Mucosa of descending colon (tissue), 3 donors: ENCODE results near the gene MAPK11. TPM values are rescaled to one million over a fixed set of nuclear protein-coding genes. Genes with fewer than 3 reads are reported as not detected.

Experiments
- ATAC-seq: fragments of 200-7000 bp; cut with Tn5 transposase; one replicate; pipeline ENCODE4 v1.9.1; 2020; ENCODE audit warnings: mild to moderate bottlenecking, moderate library complexity
- DNase-seq, 3 donors: peaks; one replicate each; pipeline ENCODE4 v3.0.0-alpha.2; 2020
- H3K36me3 ChIP-seq: fragments of 200-600 bp; one replicate; pipeline ENCODE4 v1.8.0; 2021; ENCODE audit warnings: low read depth, mild to moderate bottlenecking
- H3K4me1 ChIP-seq: fragments of 200-600 bp; one replicate; pipeline ENCODE4 v1.8.0; 2021; ENCODE audit warnings: low read depth, mild to moderate bottlenecking
- H3K4me3 ChIP-seq: fragments of 200-600 bp; one replicate; pipeline ENCODE4 v1.8.0; 2021; ENCODE audit warnings: mild to moderate bottlenecking
- H3K9me3 ChIP-seq: fragments of 200-600 bp; one replicate; pipeline ENCODE4 v1.8.0; 2021; ENCODE audit warnings: mild to moderate bottlenecking
- intact Hi-C, 2 donors: fragments of 100-400 bp; cut with DNase I in 1 of 2; cut with micrococcal nuclease in 1 of 2; formaldehyde crosslinking; loops; one replicate each; pipeline versions ENCODE4 v1.11.0 to v1.11.1; 2022; cut with DNase I, micrococcal nuclease
- total RNA-seq, 3 donors: library from RNA; stranded (reverse); fragmentation: NEBNext Ultra II Directional in 2 of 3; extraction: Animal tissue kit (Norgen Biotek cat#: 25700) in 2 of 3; gene quantifications; one replicate each; pipeline versions ENCODE4 v1.2.1 to v1.2.4, GENCODE V29; 2021 to 2023
- TF ChIP-seq, protein P1 (sequence below): fragments of 200-600 bp; IDR thresholded peaks from one replicate; pipeline ENCODE4 v1.8.0; 2022; ENCODE audit warnings: antibody characterized with exemption, mild to moderate bottlenecking
- donor health status: DM: no; HTN: no; CAD: no; lungs with moderate emphysema.
- donor health status: DM: no; HTN: no; CAD: no.
- donor health status: DM: no; HTN: yes; CAD: no.

Gene MAPK11
- total RNA-seq, 3 donors from 2014 or later, result 1.8 to 4.3 (median 3.2) TPM

DNA sequence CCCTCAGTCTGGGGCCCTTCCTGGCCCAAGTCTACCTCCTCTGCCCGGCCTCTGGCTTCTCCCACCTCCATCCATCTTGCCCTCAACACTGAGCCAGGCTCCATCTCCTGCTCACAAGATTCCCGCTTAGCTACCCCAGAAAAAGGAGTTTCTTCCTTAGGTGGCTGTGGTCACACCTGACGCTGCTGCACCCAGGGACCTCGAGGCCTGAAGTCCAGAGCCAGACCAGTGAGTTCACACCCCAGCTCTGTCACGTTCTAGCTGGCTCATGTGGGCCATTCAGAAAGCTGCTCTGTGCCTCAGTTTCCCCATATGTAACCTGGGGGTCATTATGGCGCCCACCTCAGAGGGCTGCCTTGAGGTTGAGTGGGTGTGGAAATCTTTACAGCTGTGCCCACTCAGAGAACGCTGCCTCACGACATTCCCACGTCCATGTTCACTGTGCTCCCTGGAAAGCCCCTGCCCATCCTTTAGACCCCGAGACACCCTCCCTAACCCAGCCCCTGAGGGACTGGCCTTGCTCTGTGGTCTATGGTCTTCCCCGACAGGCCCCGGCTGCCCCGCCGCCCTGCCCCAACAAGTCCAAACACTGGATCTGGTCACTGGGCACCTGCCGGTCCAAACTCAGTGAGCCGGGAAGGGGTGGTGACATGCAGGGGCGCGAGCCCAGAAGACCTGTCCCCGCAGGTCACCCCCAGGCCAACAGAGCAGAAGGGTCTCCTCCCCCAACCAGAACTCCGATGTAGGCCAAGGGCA, 27.5 kb upstream of the MAPK11 start:
- ATAC-seq (no peak), DNase-seq (no peak)
- Histone ChIP-seq H3K9me3 (no peaks in the 10 kb centered on the region), H3K36me3 (no peaks in the 10 kb centered on the region), H3K4me1 (peaks cover 75% of the 10 kb centered on the region), H3K4me3 (no peak overlapping the region)
- intact Hi-C loops, result no loop called here
- TF ChIP-seq, protein P1, sequence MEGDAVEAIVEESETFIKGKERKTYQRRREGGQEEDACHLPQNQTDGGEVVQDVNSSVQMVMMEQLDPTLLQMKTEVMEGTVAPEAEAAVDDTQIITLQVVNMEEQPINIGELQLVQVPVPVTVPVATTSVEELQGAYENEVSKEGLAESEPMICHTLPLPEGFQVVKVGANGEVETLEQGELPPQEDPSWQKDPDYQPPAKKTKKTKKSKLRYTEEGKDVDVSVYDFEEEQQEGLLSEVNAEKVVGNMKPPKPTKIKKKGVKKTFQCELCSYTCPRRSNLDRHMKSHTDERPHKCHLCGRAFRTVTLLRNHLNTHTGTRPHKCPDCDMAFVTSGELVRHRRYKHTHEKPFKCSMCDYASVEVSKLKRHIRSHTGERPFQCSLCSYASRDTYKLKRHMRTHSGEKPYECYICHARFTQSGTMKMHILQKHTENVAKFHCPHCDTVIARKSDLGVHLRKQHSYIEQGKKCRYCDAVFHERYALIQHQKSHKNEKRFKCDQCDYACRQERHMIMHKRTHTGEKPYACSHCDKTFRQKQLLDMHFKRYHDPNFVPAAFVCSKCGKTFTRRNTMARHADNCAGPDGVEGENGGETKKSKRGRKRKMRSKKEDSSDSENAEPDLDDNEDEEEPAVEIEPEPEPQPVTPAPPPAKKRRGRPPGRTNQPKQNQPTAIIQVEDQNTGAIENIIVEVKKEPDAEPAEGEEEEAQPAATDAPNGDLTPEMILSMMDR, result no peak

GRCh38 chr22:50296658-50297490, 26.7 kb upstream of the MAPK11 start:
- intact Hi-C loops, result no loop called here
- Histone ChIP-seq H3K4me1 (peaks cover 71% of the 10 kb centered on the region), H3K4me3 (no peak overlapping the region), H3K9me3 (no peaks in the 10 kb centered on the region), H3K36me3 (no peaks in the 10 kb centered on the region)
- DNase-seq (no peak), ATAC-seq (no peak)
- TF ChIP-seq, protein P1, result no peak

- intact Hi-C loops, result no loop called here
- Histone ChIP-seq H3K36me3 (no peaks in the 10 kb centered on the region), H3K4me1 (peaks cover 49% of the 10 kb centered on the region), H3K9me3 (no peaks in the 10 kb centered on the region), H3K4me3 (no peak overlapping the region)
- TF ChIP-seq, protein P1, result no peak
- no peak for DNase-seq
- ATAC-seq, result peak; percentile 11
Measured at GRCh38 chr22:50294319-50294656, 24.1 kb upstream of the MAPK11 start.

DNA sequence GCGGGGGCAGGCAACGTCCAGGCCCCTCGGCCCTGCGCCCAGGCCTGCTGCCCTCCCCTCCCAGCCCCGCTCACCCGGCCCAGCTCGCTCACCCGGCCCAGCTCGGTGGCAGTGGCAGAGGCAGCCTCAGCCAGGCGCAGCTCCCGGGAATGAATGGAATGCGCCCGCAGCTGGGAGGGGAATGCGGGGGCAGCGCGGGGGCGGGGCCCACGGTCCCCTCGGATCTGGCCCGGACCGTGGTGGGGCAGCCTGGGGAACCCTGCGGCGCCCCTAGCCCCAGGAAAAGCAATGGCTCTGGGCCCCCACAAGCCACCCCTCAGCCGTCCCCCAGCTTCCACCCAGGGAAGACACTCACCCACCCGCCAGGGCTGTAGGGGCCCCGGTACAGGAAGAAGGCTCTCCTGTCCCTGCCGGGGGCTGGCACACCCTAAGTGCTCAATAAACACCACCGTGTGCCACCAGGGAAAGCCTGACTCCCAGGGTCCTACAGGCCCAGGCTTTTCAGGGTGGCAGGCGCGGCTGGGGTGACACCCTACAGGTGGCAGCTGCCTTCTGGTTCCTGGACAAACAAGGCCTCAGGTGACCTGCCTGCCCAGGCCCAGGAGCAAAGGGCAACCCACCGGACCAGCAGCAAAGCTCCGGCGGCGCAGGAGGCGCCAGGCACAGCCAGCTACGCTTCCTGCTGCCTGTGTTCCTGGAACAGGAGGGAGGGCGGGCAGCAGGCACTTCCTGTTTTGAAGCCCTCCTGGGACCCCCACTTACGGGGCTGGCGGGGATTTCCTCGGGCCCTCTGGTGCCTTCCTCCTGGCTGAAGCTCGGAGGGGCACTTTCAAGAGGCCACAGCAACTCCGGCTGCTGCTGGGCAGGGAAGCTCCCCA, 23.5 kb upstream of the MAPK11 start:
- intact Hi-C loops, result no loop called here

More for the DNA sequence above, 23.5 kb upstream of the MAPK11 start:
- Histone ChIP-seq H3K4me3 (no peak overlapping the region), H3K9me3 (no peaks in the 10 kb centered on the region), H3K4me1 (peaks cover 43% of the 10 kb centered on the region), H3K36me3 (no peaks in the 10 kb centered on the region)
- DNase-seq, result peak; percentile 86 to 92 (median 90)
- TF ChIP-seq, protein P1, result no peak
- ATAC-seq, result peak; percentile 90
